Right lobe of liver (tissue), 6 donors: Measurements from ENCODE around the gene TMCO1. TPM values are rescaled to one million over a fixed set of nuclear protein-coding genes. Genes with fewer than 3 reads are reported as not detected.
A peak's percentile ranks its signal among the peaks of the same experiment; 100 is the strongest.
"Not testable (repeated sequence)": the region's sequence is repeated elsewhere in the genome, so short reads cannot be mapped to it uniquely, and the experiment has no call there.

ENCODE experiments used
- ATAC-seq, 4 donors: fragments of 200-7000 bp; cut with Tn5 transposase; one replicate each; pipeline ENCODE4 v1.9.1; 2020; ENCODE audit warnings: mild to moderate bottlenecking in 4 of 4, moderate library complexity in 4 of 4
- DNase-seq, 3 donors: peaks; one replicate each; pipeline ENCODE4 v3.0.0-alpha.2; 2020
- H3K27ac ChIP-seq, 3 donors: fragments of 200-600 bp; one replicate each; pipeline ENCODE4 v1.8.0; 2022
- H3K27me3 ChIP-seq, 2 donors: fragments of 200-600 bp; one replicate each; pipeline ENCODE4 v1.8.0; 2022
- H3K36me3 ChIP-seq, 4 donors: fragments of 200-600 bp; sonication (generic) in 1 of 4; one replicate each; pipeline versions ENCODE4 v1.5.1 to v1.8.0; 2017 to 2022; ENCODE audit warnings: control low read depth in 1 of 4
- H3K4me1 ChIP-seq, 4 donors: fragments of 200-600 bp; sonication (generic) in 1 of 4; one replicate each; pipeline versions ENCODE4 v1.5.1 to v1.8.0; 2017 to 2022; ENCODE audit warnings: control low read depth in 1 of 4
- H3K4me3 ChIP-seq, 3 donors: fragments of 200-600 bp; one replicate each; pipeline ENCODE4 v1.8.0; 2022
- H3K9me3 ChIP-seq, 4 donors: fragments of 200-600 bp; sonication (generic) in 1 of 4; one replicate each; pipeline versions ENCODE4 v1.5.1 to v1.8.0; 2017 to 2022; ENCODE audit warnings: control low read depth in 1 of 4
- CTCF ChIP-seq, 4 donors: fragments of 200-600 bp in 3 of 4; fragments of 450-650 bp in 1 of 4; IDR thresholded peaks; one replicate each; pipeline versions ENCODE4 v1.5.1 to v1.8.0; 2016 to 2022; ENCODE audit warnings: antibody characterized with exemption in 4 of 4, mild to moderate bottlenecking in 2 of 4
- POLR2A ChIP-seq: fragments of 450-650 bp; IDR thresholded peaks from one replicate; pipeline ENCODE4 v1.6.1; 2017; ENCODE audit warnings: antibody characterized with exemption, mild to moderate bottlenecking
- WGBS: methylation state at CpG from one replicate; pipeline ENCODE4 v1.1.6; 2018; ENCODE audit warnings: low coverage, low lambda C conversion rate; ENCODE audit not compliant: insufficient coverage; ENCODE audit errors: missing lambda C conversion rate; 5-methylcytosine and 5-hydroxymethylcytosine counted together
- intact Hi-C, 2 donors: fragments of 100-400 bp; cut with DNase I; formaldehyde crosslinking; loops; one replicate each; pipeline versions ENCODE4 v1.11.2 to v1.14.1; 2022
- total RNA-seq, 6 experiments: library from RNA; depleted of rRNA in 2 of 6; stranded (reverse); fragments of >200 nt in 2 of 6; fragmentation: NEBNext Ultra II Directional in 3 of 6; extraction: Animal tissue kit (Norgen Biotek cat#: 25700) in 3 of 6; gene quantifications; one replicate each; pipeline versions ENCODE4 v1.1.0 to v1.2.4, GENCODE V29; 2016 to 2023
- donor health status: DM: no; HTN: yes; CAD: no.
- donor health status: DM: no; HTN: no; CAD: no.
- donor health status: DM: no; HTN: no; CAD: no.
- donor health status: DM: no; HTN: yes; CAD: no.
- donor health status: DM: no; HTN: yes; CAD: no.

The TMCO1 gene
- total RNA-seq, 6 experiments from 2014 or later, result 54.7 to 92.9 (median 75.9) TPM

GRCh38 chr1:165717918-165718515 is 50.7 kb downstream of the TMCO1 start:
- Histone ChIP-seq H3K27ac (no peak overlapping the region), H3K9me3 (no peaks in the 10 kb centered on the region), H3K36me3 (no peaks in the 10 kb centered on the region), H3K27me3 (no peaks in the 10 kb centered on the region), H3K4me3 (no peak overlapping the region), H3K4me1 (peaks cover 0 to 17% (median 6%) of the 10 kb centered on the region in 4 donors)
- TF ChIP-seq POLR2A, result no peak
- TF ChIP-seq CTCF (IDR thresholded peaks at IDR 0.05), result peak; percentile 65 to 84 (median 74)
- DNase-seq, result peak in 1 of 3 donors; percentile 61
- intact Hi-C loops, result loop anchor here (10.0 kb wide), 1 partner anchor 197 kb away; no protein-coding TSS in a partner anchor
- peak; percentile 78 to 88 (median 83) for ATAC-seq
- 6% methylated on average over 4 of the region's 4 CpGs for WGBS

GRCh38 chr1:165716265-165717051 is 52.2 kb downstream of the TMCO1 start:
- intact Hi-C loops, result loop anchor here (10.0 kb wide), 1 partner anchor 198 kb away; no protein-coding TSS in a partner anchor
- Histone ChIP-seq H3K4me1 (peaks cover 0 to 17% (median 6%) of the 10 kb centered on the region in 4 donors), H3K27ac (peak overlapping the region in 1 of 3 donors; percentile 36)
- ATAC-seq, result peak; percentile 87 to 93 (median 90)
- WGBS, result 61% methylated on average over 5 of the region's 8 CpGs
- H3K9me3 ChIP-seq, H3K4me3 ChIP-seq, DNase-seq, H3K36me3 ChIP-seq, H3K27me3 ChIP-seq: not testable (repeated sequence)

GRCh38 chr1:165712764-165713163 is 55.9 kb downstream of the TMCO1 start:
- H3K27ac ChIP-seq, result no peak overlapping the region
- no peaks in the 10 kb centered on the region for H3K27me3 ChIP-seq
- no peak overlapping the region for H3K4me3 ChIP-seq
- no peak for TF ChIP-seq POLR2A
- no peak for TF ChIP-seq CTCF (IDR thresholded peaks at IDR 0.05)
- WGBS, result 95% methylated on average over 5 of the region's 5 CpGs
- peaks cover 0 to 13% (median 6%) of the 10 kb centered on the region in 4 donors for H3K4me1 ChIP-seq
- no peak for ATAC-seq
- H3K36me3 ChIP-seq, result no peaks in the 10 kb centered on the region
- no peaks in the 10 kb centered on the region for H3K9me3 ChIP-seq
- DNase-seq, result no peak
- intact Hi-C loops, result loop anchor here (10.0 kb wide), 1 partner anchor 202 kb away; no protein-coding TSS in a partner anchor

GRCh38 chr1:165707984-165708706 is 60.5 kb downstream of the TMCO1 start:
- DNase-seq (no peak), ATAC-seq (no peak)
- Histone ChIP-seq H3K4me3 (no peak overlapping the region), H3K9me3 (no peaks in the 10 kb centered on the region), H3K27me3 (no peaks in the 10 kb centered on the region), H3K4me1 (no peaks in the 10 kb centered on the region), H3K27ac (no peak overlapping the region), H3K36me3 (no peaks in the 10 kb centered on the region)
- TF ChIP-seq CTCF (IDR thresholded peaks at IDR 0.05) (no peak), POLR2A (no peak)
- 77% methylated on average over 5 of the region's 11 CpGs for WGBS
- intact Hi-C loops, result no loop called here
